Neural crest cell (in vitro differentiated cells): ENCODE measurements around the gene ZNF277. TPM values are rescaled to one million over a fixed set of nuclear protein-coding genes. Genes with fewer than 3 reads are reported as not detected.

Experiments used
- DNase-seq: peaks from one replicate; pipeline ENCODE4 v3.0.0; 2021; ENCODE audit warnings: low read depth, mixed read lengths, low spot score
- H3K27ac Mint-ChIP-seq: one replicate; pipeline ENCODE4 v1.8.0; 2021; ENCODE audit warnings: mild to moderate bottlenecking, mixed read lengths; ENCODE audit not compliant: unreplicated experiment
- H3K27me3 Mint-ChIP-seq: 2 replicates; pipeline ENCODE4 v1.8.0; 2021; ENCODE audit warnings: low read depth, mild to moderate bottlenecking, mixed read lengths
- H3K36me3 Mint-ChIP-seq: 2 replicates; pipeline ENCODE4 v1.8.0; 2021; ENCODE audit warnings: low read depth, mild to moderate bottlenecking, mixed read lengths
- H3K4me1 Mint-ChIP-seq: 2 replicates; pipeline ENCODE4 v1.8.0; 2021; ENCODE audit warnings: mixed read lengths
- H3K4me3 Mint-ChIP-seq: one replicate; pipeline ENCODE4 v1.8.0; 2021; ENCODE audit warnings: mild to moderate bottlenecking, mixed read lengths
- H3K9me3 Mint-ChIP-seq: 2 replicates; pipeline ENCODE4 v1.8.0; 2021; ENCODE audit warnings: mixed read lengths
- CTCF ChIP-seq: fragments of 200-600 bp; sonication (generic); conservative IDR thresholded peaks from 2 replicates; pipeline ENCODE4 v1.5.0; 2021; ENCODE audit warnings: antibody characterized with exemption, mild to moderate bottlenecking
- total RNA-seq: library from RNA; stranded (reverse); gene quantifications from 2 replicates; pipeline ENCODE4 v1.2.1, GENCODE V29; 2021

The ZNF277 gene
- total RNA-seq, 1 donor from 2014 or later = 20.2 TPM

GRCh38 chr7:112262036-112262435 lies 55.5 kb downstream of the ZNF277 start:
- H3K4me3 Mint-ChIP-seq = no peak overlapping the region
- no peak for TF ChIP-seq CTCF
- H3K36me3 Mint-ChIP-seq = no peaks in the 10 kb centered on the region
- no peaks in the 10 kb centered on the region for H3K27me3 Mint-ChIP-seq
- H3K9me3 Mint-ChIP-seq = no peaks in the 10 kb centered on the region
- H3K27ac Mint-ChIP-seq = no peak overlapping the region
- H3K4me1 Mint-ChIP-seq = peaks cover 4% of the 10 kb centered on the region
- no peak for DNase-seq

- no peaks in the 10 kb centered on the region for H3K9me3 Mint-ChIP-seq
- DNase-seq = no peak
- no peaks in the 10 kb centered on the region for H3K27me3 Mint-ChIP-seq
- H3K4me3 Mint-ChIP-seq = no peak overlapping the region
- peaks cover 4% of the 10 kb centered on the region for H3K4me1 Mint-ChIP-seq
- no peak overlapping the region for H3K27ac Mint-ChIP-seq
- no peak for TF ChIP-seq CTCF
- no peaks in the 10 kb centered on the region for H3K36me3 Mint-ChIP-seq
Measured at GRCh38 chr7:112262855-112263487, 56.5 kb downstream of the ZNF277 start.

GRCh38 chr7:112263519-112263918 lies 57.0 kb downstream of the ZNF277 start:
- DNase-seq = no peak
- H3K27me3 Mint-ChIP-seq = no peaks in the 10 kb centered on the region
- no peaks in the 10 kb centered on the region for H3K9me3 Mint-ChIP-seq
- H3K36me3 Mint-ChIP-seq = no peaks in the 10 kb centered on the region
- no peak overlapping the region for H3K4me3 Mint-ChIP-seq
- peaks cover 4% of the 10 kb centered on the region for H3K4me1 Mint-ChIP-seq
- TF ChIP-seq CTCF = no peak
- H3K27ac Mint-ChIP-seq = no peak overlapping the region

GRCh38 chr7:112266141-112266540 lies 59.6 kb downstream of the ZNF277 start:
- no peak overlapping the region for H3K4me3 Mint-ChIP-seq

GRCh38 chr7:112266595-112267270 lies 60.2 kb downstream of the ZNF277 start:
- Mint-ChIP-seq H3K27me3 (no peaks in the 10 kb centered on the region), H3K27ac (no peak overlapping the region), H3K4me3 (no peak overlapping the region), H3K4me1 (peaks cover 4% of the 10 kb centered on the region), H3K36me3 (no peaks in the 10 kb centered on the region), H3K9me3 (no peaks in the 10 kb centered on the region)
- no peak for DNase-seq
- TF ChIP-seq CTCF = no peak

More at GRCh38 chr7:112266141-112266540, 59.6 kb downstream of the ZNF277 start:
- DNase-seq = no peak
- Mint-ChIP-seq H3K4me1 (peaks cover 4% of the 10 kb centered on the region), H3K36me3 (no peaks in the 10 kb centered on the region), H3K9me3 (no peaks in the 10 kb centered on the region), H3K27me3 (no peaks in the 10 kb centered on the region), H3K27ac (no peak overlapping the region)
- TF ChIP-seq CTCF = no peak
